ENCODE data around the gene JMJD7.

JMJD7 gene

GRCh38 chr15:41866872-41867579 is 39.1 kb downstream of the JMJD7 start:
- no peak for DNase-seq (ENCODE audit: low spot score)

GRCh38 chr15:41868321-41868720 is 40.4 kb downstream of the JMJD7 start:
- DNase-seq (ENCODE audit: low spot score): no peak

- DNase-seq (ENCODE audit: low spot score): no peak
Measured at GRCh38 chr15:41869770-41870688, 42.1 kb downstream of the JMJD7 start.

- DNase-seq (ENCODE audit: low spot score): peak; percentile 72
Measured at GRCh38 chr15:41870689-41871081, 42.8 kb downstream of the JMJD7 start.

- DNase-seq (ENCODE audit: low spot score): no peak
Measured at GRCh38 chr15:41871175-41871905, 43.4 kb downstream of the JMJD7 start.

- DNase-seq (ENCODE audit: low spot score): no peak
Measured at GRCh38 chr15:41872166-41872747, 44.4 kb downstream of the JMJD7 start.

- no peak for DNase-seq (ENCODE audit: low spot score)
Measured at GRCh38 chr15:41873711-41874110, 45.8 kb downstream of the JMJD7 start.

GRCh38 chr15:41874736-41875135 is 46.8 kb downstream of the JMJD7 start:
- no peak for DNase-seq (ENCODE audit: low spot score)

GRCh38 chr15:41876007-41876406 is 48.1 kb downstream of the JMJD7 start:
- no peak for DNase-seq (ENCODE audit: low spot score)

- DNase-seq (ENCODE audit: low spot score): no peak
Measured at GRCh38 chr15:41876689-41877088, 48.8 kb downstream of the JMJD7 start.

- DNase-seq (ENCODE audit: low spot score): no peak
Measured at GRCh38 chr15:41877631-41878354, 49.9 kb downstream of the JMJD7 start.

GRCh38 chr15:41878355-41878699 is 50.4 kb downstream of the JMJD7 start:
- no peak for DNase-seq (ENCODE audit: low spot score)

- no peak for DNase-seq (ENCODE audit: low spot score)
Measured at GRCh38 chr15:41879321-41879845, 51.5 kb downstream of the JMJD7 start.

GRCh38 chr15:41880156-41880877 is 52.4 kb downstream of the JMJD7 start:
- no peak for DNase-seq (ENCODE audit: low spot score)

- DNase-seq (ENCODE audit: low spot score): no peak
Measured at GRCh38 chr15:41881086-41881485, 53.2 kb downstream of the JMJD7 start.

- no peak for DNase-seq (ENCODE audit: low spot score)
Measured at GRCh38 chr15:41881550-41881919, 53.6 kb downstream of the JMJD7 start.

GRCh38 chr15:41881920-41882688 is 54.2 kb downstream of the JMJD7 start:
- DNase-seq (ENCODE audit: low spot score): no peak

GRCh38 chr15:41882689-41883483 is 55.0 kb downstream of the JMJD7 start:
- no peak for DNase-seq (ENCODE audit: low spot score)

GRCh38 chr15:41883484-41883825 is 55.6 kb downstream of the JMJD7 start:
- no peak for DNase-seq (ENCODE audit: low spot score)

Measured in hepatic stellate cell (primary cell).